NCI-H524 (cell line): Measurements from ENCODE around the gene SPI1.
"Not testable (repeated sequence)": the region's sequence is repeated elsewhere in the genome, so short reads cannot be mapped to it uniquely, and the experiment has no call there.

ENCODE experiments used
- DNase-seq, 2 experiments: peaks; one replicate each; lab custom pipeline; 2025; lab: John Stamatoyannopoulos, UW

The SPI1 gene

DNA sequence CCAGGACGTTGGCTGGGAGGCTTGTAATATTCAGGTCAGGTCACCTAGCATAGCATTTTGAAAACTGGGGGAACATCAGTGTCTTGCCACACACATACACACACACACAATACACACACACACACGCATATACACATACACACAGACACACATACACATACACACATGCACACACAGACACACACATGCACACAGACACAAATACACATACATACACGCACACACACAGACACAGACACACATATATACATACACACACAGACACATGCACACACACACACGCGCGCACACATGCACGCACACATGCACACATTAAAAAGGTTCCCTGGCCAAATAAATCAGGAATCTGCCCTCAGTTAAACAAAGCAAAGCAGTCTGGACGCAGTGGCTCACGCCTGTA, 38.3 kb downstream of the SPI1 start:
- DNase-seq: no peak

- DNase-seq: no peak
Observed at GRCh38 chr11:47338396-47339241, 39.7 kb downstream of the SPI1 start.

DNA sequence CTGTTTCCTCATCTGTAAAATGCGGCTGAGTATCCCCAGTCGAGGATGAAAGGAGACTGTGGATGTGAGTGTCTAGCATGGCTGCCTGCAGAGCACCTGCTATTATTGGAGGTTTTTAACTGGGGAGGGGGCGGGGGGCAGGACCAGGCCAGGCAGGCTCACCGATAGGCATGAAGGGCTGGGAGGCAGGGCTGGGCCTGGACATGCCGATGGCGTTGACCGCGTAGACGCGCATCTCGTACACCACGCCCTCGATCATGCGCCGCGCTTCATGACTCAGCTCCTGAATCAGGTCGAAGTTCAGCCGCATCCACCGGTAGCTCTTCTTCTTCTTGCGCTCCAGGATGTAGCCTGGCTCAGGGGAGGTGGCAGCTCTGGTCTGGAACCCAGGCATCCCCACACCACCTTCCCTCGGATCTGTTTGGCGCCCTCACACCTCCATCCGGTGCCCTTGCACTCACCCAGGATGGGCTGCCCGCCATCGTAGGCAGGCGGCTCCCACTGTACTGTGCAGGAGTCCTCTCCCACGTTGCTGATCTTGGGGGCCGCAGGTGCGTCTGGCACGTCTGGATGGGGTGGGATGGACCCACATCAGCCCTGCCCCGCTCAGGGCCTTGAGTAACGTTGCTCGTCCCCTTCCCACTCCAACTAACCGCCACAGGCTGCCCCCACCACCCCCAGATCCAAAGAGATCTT, 41.0 kb downstream of the SPI1 start:
- no peak for DNase-seq

- DNase-seq: no peak
Observed at GRCh38 chr11:47336595-47336994, 41.8 kb downstream of the SPI1 start.

- no peak for DNase-seq
Observed at GRCh38 chr11:47335733-47336132, 42.6 kb downstream of the SPI1 start.

DNA sequence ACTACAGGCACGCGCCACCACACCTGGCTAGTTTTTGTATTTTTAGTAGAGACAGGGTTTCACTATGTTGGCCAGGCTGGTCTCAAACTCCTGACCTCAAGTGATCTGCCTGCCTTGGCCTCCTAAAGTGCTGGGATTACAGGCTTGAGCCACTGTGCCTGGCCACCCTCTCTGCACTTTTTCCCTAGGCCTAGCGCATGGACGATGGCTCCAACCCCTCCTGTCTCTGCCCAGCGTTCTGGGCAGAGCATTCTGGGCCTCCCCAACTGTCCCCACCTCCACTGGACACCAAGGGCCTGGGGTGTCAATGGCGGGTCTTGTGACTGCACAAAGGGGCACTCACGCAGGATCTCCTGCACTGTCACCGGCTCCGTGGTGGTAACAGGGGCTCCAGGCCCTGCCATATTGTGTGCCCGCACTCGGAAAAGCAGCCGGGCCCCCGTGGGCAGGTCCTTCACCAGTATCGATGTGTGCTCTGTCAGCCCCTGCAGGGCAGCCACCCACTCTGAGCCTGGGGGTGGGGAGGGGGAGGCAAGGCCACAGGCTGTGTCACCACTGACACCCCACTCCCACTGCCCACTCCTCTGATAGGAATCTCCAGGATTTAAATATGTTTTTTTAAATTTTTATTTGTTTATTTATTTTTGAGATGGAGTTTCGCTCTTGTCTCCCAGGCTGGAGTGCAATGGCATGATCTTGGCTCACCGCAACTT, 43.5 kb downstream of the SPI1 start:
- not testable (repeated sequence) for DNase-seq

DNA sequence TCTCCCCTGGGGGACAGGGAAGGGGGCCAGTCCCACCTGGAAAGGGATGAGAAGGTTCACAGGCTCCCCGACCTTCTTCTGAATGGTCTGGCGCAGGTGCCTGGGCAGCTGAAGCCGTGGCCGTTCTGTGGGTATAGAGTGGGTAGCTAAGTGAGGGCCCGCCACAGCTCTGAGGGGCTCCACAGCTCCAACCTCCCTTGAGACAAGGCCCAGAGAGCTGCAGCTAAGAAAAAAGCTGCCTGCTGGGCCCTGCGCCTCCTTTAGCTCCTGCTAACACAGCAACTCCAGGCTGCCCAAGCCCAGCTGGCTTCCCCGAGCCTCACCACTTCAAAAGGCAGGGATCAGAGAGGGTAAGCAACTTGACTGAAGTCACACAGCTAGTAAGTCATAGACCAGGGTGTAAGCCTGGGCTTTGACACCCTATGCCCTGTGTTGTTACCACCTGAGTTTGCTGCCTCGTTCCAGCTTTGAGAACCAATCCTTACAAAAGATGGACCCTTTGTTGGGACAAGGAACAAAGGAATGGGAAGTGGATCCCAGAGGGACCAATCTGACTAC, 44.4 kb downstream of the SPI1 start:
- no peak for DNase-seq

GRCh38 chr11:47333526-47333845, 44.9 kb downstream of the SPI1 start:
- DNase-seq: no peak

- DNase-seq: no peak
Observed at GRCh38 chr11:47332791-47333525, 45.4 kb downstream of the SPI1 start.

DNA sequence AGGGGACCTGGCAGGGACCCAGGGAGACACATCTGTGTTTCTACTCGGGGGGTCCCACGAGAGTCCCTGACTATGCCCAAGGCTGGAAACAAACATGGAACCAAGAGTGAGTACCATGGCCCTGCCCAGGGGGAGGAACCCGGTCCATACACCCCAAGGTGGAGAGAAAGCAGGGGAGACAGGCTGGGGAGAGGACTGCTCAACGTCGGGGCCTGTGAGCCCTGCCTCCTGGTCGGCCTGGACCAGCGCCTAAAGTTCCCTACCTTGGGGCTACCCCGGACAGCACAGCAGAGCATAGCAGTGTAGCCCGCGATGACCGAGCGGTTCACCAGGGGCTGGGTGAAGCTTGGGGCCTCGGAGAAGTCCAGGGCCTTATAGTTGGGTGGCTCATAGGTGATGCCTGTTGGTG, 46.0 kb downstream of the SPI1 start:
- DNase-seq: no peak

- no peak for DNase-seq
Observed at GRCh38 chr11:47331454-47332302, 46.7 kb downstream of the SPI1 start.

- DNase-seq: peak in 1 of 2 experiments; percentile 43
Observed at GRCh38 chr11:47329987-47330931, 48.1 kb downstream of the SPI1 start.

GRCh38 chr11:47329431-47329986, 48.8 kb downstream of the SPI1 start:
- DNase-seq: no peak

GRCh38 chr11:47328449-47329390, 49.6 kb downstream of the SPI1 start:
- DNase-seq: no peak

DNA sequence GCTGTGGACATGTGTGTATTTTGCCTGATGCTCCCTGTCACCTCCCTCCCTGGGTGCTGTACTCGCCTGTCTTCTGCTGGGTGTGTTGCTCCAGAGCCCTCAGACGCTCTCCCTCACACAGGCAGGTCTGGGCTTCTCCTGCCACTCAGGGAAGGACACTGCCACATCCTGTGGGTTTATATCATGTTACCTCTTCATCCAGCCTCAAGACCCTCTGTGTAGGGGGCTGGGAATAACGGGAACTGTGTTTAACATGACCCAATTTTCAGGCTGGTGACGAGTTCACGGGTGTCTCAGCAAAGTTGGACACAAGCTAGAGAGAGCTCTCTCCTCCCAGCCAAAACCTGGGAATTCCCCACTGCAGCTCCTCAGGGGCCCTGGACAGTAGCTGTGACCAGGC, 50.4 kb downstream of the SPI1 start:
- no peak for DNase-seq

- DNase-seq: no peak
Observed at GRCh38 chr11:47327025-47327424, 51.3 kb downstream of the SPI1 start.

- no peak for DNase-seq
Observed at GRCh38 chr11:47326198-47326597, 52.1 kb downstream of the SPI1 start.

- DNase-seq: no peak
Observed at GRCh38 chr11:47325271-47326041, 52.9 kb downstream of the SPI1 start.
